Fibroblast of the aortic adventitia (primary cell): Measurements from ENCODE around the gene IER2. TPM values are rescaled to one million over a fixed set of nuclear protein-coding genes. Genes with fewer than 3 reads are reported as not detected.

ENCODE experiments used
- DNase-seq: peaks from one replicate; pipeline ENCODE4 v3.0.0-alpha.2; 2010; ENCODE audit warnings: low read depth
- H3K4me3 ChIP-seq: 2 replicates; pipeline ENCODE4 v1.5.1; 2011; ENCODE audit warnings: low read depth, mild to moderate bottlenecking, control low read depth, low read length, moderate library complexity
- total RNA-seq: library from RNA; depleted of rRNA; stranded (reverse); fragments of >200 nt; gene quantifications from 2 replicates; pipeline ENCODE4 v1.2.3, GENCODE V29; 2012; ENCODE audit warnings: low replicate concordance
- TF ChIP-seq, protein P1 (sequence below): IDR thresholded peaks from 2 replicates; pipeline ENCODE4 v1.5.1; 2011; ENCODE audit warnings: mild to moderate bottlenecking, low read length, control low read depth, inconsistent platforms; ENCODE audit not compliant: insufficient read depth

Gene IER2
- total RNA-seq, 1 donor = 20.3 TPM

DNA sequence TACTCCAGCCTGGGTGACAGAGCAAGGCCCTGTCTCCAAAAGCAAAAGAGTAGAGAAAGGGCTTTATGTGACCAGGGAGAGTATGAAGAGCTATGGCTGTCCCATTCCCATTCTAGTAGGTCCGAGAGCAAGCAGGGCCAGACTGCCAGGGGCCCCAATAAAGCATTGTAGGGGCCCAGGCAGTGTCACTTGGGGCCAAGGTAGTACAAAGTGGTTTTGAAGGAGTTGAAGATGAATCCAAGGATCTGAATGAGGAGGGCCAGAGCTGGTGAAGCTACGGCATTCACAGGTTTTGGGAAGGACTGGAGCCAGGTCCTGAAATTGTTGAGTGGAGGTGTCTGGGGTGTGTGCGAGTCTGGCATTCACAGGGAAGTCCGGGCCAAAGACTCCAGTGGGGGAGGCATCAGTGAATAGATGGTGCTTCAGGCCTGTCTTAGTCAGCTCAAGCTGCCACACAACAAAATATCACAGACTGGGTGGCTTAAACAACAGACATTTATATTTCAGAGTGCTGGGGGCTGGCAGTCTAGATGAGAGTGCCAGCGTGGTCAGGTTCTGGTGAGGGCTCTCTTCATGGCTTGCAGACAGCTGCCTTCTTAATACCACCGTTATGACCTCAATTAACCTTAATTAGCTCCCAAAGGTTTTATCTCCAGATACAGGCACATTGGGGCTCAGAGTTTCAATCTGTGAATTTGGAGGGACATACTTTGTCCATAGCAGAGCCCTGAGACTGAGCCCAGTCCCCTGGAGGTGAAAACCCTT, 22.2 kb upstream of the IER2 start:
- DNase-seq = no peak
- H3K4me3 ChIP-seq = no peak overlapping the region
- TF ChIP-seq, protein P1, sequence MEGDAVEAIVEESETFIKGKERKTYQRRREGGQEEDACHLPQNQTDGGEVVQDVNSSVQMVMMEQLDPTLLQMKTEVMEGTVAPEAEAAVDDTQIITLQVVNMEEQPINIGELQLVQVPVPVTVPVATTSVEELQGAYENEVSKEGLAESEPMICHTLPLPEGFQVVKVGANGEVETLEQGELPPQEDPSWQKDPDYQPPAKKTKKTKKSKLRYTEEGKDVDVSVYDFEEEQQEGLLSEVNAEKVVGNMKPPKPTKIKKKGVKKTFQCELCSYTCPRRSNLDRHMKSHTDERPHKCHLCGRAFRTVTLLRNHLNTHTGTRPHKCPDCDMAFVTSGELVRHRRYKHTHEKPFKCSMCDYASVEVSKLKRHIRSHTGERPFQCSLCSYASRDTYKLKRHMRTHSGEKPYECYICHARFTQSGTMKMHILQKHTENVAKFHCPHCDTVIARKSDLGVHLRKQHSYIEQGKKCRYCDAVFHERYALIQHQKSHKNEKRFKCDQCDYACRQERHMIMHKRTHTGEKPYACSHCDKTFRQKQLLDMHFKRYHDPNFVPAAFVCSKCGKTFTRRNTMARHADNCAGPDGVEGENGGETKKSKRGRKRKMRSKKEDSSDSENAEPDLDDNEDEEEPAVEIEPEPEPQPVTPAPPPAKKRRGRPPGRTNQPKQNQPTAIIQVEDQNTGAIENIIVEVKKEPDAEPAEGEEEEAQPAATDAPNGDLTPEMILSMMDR = no peak

DNA sequence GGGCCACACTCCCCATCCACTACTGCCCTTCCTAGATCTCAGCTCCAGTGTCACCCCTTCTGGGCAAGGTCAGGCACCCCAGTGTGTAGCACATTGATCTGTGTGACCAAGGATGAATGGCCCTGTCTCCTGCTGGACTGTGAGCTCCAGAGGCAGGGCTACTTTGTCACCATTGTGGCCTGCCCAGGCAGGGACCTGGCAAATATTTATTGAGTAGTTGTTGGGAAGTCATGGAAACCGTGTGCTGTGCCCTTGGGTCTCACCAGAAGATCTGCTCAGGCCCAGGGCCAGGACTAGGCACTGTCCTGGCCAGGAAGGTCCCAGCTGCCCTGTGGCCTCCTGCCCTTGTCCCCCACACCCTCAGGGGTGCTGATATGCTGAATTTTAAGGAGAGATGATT, 21.6 kb upstream of the IER2 start:
- no peak for DNase-seq
- TF ChIP-seq, protein P1 = no peak
- no peak overlapping the region for H3K4me3 ChIP-seq

DNA sequence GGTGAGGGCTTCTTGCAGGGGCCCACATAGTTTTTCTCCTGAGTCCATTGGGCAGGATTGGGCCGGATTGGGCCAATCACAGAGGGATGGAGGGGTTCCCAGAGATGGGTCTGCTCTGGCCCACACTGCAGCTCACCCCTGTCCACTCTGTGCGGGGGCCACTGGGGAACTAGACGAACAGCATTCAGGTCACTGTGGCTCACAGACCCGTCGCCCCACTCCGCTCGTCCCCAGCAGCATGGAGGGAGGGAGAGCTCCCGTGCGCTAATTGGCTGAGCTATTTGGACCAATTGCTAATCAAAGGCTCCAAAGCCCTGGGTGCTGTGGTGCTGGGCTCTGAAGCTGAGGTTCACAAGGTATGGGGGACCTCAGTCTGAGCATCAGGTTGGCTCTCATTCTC, 20.8 kb upstream of the IER2 start:
- no peak for DNase-seq
- TF ChIP-seq, protein P1 = no peak
- no peak overlapping the region for H3K4me3 ChIP-seq

DNA sequence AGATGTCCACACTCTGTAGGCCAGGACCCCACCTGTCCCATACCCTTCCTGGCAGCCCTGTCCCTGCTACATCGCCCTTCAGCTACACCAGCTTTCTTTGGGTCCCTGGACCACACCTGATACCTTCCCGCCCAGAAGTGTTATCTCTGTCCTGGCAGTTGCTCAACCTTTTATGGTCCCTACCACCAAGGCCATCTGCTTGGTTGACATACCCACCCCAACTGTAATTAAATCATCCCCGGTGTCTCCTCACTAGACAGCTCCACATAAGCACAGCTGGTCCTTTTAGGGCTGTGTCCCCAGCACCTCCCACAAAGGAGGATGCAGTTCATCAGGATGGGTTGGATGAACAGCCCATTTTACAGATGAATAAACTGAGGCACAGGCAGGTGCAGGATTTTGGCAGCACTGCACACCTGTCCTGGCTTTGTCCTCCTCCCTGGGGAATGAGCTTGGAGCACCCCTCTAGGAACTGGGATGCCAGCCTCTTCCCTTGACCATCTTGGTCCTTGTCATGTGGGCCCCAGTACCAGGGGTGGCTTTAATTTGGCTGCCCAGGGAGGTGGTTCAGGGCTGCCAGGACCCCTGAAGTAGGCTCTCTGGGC, 19.2 kb upstream of the IER2 start:
- no peak for DNase-seq
- TF ChIP-seq, protein P1 = no peak

DNA sequence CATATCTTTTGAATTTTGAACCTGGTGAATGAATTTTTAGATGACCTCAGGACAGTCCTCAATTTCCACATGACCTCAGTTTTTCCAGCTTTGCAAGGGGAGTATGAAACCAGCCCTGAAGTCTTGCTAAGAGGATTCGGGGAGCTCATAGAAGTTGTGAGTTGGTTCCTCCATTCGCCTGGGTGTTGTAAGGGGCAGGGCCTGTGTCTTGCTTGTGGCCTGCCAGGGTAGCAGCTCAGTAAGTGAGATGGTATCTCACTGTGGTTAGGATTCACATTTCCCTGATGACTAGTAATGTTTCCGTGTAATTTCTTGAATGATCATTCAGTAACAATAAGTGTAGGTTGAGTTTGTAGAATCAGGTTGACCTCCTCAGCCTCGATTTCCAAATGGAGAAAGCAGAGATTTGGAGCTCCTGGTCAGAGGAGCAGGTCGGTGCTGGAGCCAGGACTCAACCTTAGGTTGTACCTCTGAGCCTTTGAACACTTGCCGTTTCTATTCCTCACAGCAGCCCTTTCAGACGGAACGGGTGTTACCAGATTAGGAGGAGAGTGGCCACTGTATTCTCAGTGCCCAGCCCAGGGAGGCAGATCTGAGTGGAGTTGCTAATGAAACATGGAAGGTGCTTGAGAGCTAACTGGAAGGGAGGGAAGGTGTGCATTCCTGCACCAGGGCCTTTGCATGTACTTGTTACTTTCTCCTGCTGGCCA, 17.6 kb upstream of the IER2 start:
- TF ChIP-seq, protein P1 = no peak
- peak; percentile 46 for DNase-seq
- H3K4me3 ChIP-seq = no peak overlapping the region

More for the DNA sequence above, 19.2 kb upstream of the IER2 start:
- no peak overlapping the region for H3K4me3 ChIP-seq

DNA sequence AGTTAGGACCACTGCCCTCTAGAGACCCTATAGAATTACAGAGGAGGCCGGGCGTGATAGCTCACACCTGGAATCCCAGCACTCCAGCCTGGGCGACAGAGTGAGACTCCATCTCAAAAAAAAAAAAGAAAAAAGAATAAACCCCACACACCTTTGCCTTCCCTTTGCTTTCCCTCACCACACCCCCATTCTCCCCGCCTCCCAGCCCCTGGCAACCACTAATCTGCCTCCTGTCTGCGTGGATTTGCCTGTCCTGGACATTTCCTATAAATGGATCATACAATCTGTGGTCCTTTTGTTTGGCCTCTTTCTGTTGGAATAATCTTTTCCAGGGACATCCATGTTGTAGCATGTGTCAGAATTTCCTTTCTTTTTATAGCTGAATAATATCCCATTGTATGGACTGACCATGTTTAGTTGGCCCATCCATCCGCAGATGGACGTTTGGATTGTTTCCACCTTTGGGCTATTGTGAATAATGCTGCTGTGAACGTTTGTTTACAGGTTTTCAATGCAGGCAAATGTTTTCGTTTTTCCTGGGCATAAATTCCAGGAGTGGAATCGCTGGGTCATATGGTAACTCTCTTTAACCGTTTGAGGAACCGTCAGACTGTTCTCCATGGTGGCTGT, 16.9 kb upstream of the IER2 start:
- TF ChIP-seq, protein P1 = no peak
- no peak for DNase-seq
- H3K4me3 ChIP-seq = no peak overlapping the region
